GM19468 (cell line): Measurements from ENCODE around the gene MYO1A.

Source experiments
- ATAC-seq: cut with Tn5 transposase; IDR thresholded peaks from one replicate; pipeline ENCODE4 v1.9.1; 2021; ENCODE audit warnings: mild to moderate bottlenecking, moderate library complexity, moderate number of reproducible peaks; ENCODE audit not compliant: unreplicated experiment; ENCODE audit errors: extremely low read depth

MYO1A gene

GRCh38 chr12:57049890-57050289, at the start of gene MYO1A:
MYO1A (minus strand) TSS chr12:57050129; CDS start chr12:57048323, 1,806 bp downstream.
- no peak for ATAC-seq

GRCh38 chr12:57099047-57099714, 49.3 kb upstream of the MYO1A start:
- no peak for ATAC-seq

GRCh38 chr12:57098546-57098945, 48.6 kb upstream of the MYO1A start:
- no peak for ATAC-seq

- ATAC-seq = no peak
Measured at GRCh38 chr12:57097554-57097835, 47.6 kb upstream of the MYO1A start.

- no peak for ATAC-seq
Measured at GRCh38 chr12:57096748-57097553, 47.0 kb upstream of the MYO1A start.

GRCh38 chr12:57096099-57096572, 46.2 kb upstream of the MYO1A start:
- no peak for ATAC-seq

- no peak for ATAC-seq
Measured at GRCh38 chr12:57095440-57095839, 45.5 kb upstream of the MYO1A start.

GRCh38 chr12:57094208-57095160, 44.6 kb upstream of the MYO1A start:
- no peak for ATAC-seq

- ATAC-seq = no peak
Measured at GRCh38 chr12:57093415-57094207, 43.7 kb upstream of the MYO1A start.

- no peak for ATAC-seq
Measured at GRCh38 chr12:57092876-57093414, 43.0 kb upstream of the MYO1A start.

GRCh38 chr12:57092529-57092862, 42.6 kb upstream of the MYO1A start:
- ATAC-seq = no peak

GRCh38 chr12:57091638-57092528, 42.0 kb upstream of the MYO1A start:
- ATAC-seq = no peak

- ATAC-seq = no peak
Measured at GRCh38 chr12:57090924-57091637, 41.2 kb upstream of the MYO1A start.

GRCh38 chr12:57090490-57090889, 40.6 kb upstream of the MYO1A start:
- ATAC-seq = no peak

GRCh38 chr12:57089271-57090245, 39.6 kb upstream of the MYO1A start:
- ATAC-seq = no peak

- ATAC-seq = peak; percentile 44
Measured at GRCh38 chr12:57088354-57089270, 38.7 kb upstream of the MYO1A start, which contains the start of gene NAB2. NAB2 (plus strand) TSS chr12:57089114; CDS start chr12:57089272, 158 bp downstream.
